ENCODE data around the gene NECTIN4. TPM values are rescaled to one million over a fixed set of nuclear protein-coding genes. Genes with fewer than 3 reads are reported as not detected.

Gene NECTIN4
- total and polyA plus RNA-seq, 10 of the 15 experiments (the other 5 are each of a cell fraction or from before 2014, with no cell fraction given), result 2.8 to 8.7 (median 3.7) TPM

GRCh38 chr1:161068306-161069234 lies 20.8 kb downstream of the NECTIN4 start (continued):
- no peak for TF ChIP-seq ZBTB4 (CRISPR knock-in tag; IDR thresholded peaks at IDR 0.05)
- TF ChIP-seq, protein P1, sequence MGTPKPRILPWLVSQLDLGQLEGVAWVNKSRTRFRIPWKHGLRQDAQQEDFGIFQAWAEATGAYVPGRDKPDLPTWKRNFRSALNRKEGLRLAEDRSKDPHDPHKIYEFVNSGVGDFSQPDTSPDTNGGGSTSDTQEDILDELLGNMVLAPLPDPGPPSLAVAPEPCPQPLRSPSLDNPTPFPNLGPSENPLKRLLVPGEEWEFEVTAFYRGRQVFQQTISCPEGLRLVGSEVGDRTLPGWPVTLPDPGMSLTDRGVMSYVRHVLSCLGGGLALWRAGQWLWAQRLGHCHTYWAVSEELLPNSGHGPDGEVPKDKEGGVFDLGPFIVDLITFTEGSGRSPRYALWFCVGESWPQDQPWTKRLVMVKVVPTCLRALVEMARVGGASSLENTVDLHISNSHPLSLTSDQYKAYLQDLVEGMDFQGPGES (IDR thresholded peaks at IDR 0.05), result no peak; the same call in 1 of the 2 replicates
- no peak for TF ChIP-seq MXI1 (IDR thresholded peaks at IDR 0.05; ENCODE audit: low read depth, low read length)
- TF ChIP-seq E4F1 (IDR thresholded peaks at IDR 0.05; ENCODE audit: borderline replicate concordance, partially characterized antibody), result no peak
- no peak for TF ChIP-seq YBX1 (IDR thresholded peaks at IDR 0.05)
- TF ChIP-seq, protein P2, sequence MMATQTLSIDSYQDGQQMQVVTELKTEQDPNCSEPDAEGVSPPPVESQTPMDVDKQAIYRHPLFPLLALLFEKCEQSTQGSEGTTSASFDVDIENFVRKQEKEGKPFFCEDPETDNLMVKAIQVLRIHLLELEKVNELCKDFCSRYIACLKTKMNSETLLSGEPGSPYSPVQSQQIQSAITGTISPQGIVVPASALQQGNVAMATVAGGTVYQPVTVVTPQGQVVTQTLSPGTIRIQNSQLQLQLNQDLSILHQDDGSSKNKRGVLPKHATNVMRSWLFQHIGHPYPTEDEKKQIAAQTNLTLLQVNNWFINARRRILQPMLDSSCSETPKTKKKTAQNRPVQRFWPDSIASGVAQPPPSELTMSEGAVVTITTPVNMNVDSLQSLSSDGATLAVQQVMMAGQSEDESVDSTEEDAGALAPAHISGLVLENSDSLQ (IDR thresholded peaks at IDR 0.05), result peak; percentile 61
- no peak for TF ChIP-seq CBX3 (IDR thresholded peaks at IDR 0.05; ENCODE audit: borderline replicate concordance, low read depth)
- no peak for TF ChIP-seq SREBF1 (IDR thresholded peaks at IDR 0.05; ENCODE audit: low read length)
- no peak for TF ChIP-seq TCF3 (IDR thresholded peaks at IDR 0.05; ENCODE audit: borderline replicate concordance, insufficient read depth, low read depth, low read length)
- TF ChIP-seq NR2F1 (conservative IDR thresholded peaks at IDR 0.05), result no peak
- TF ChIP-seq TAF1 (IDR thresholded peaks at IDR 0.05; ENCODE audit: borderline replicate concordance, low read depth, low read length), result no peak; the same call in 1 of the 2 replicates
- TF ChIP-seq SMC3 (IDR thresholded peaks at IDR 0.05; ENCODE audit: borderline replicate concordance, low read length), result no peak
- TF ChIP-seq, protein P3, sequence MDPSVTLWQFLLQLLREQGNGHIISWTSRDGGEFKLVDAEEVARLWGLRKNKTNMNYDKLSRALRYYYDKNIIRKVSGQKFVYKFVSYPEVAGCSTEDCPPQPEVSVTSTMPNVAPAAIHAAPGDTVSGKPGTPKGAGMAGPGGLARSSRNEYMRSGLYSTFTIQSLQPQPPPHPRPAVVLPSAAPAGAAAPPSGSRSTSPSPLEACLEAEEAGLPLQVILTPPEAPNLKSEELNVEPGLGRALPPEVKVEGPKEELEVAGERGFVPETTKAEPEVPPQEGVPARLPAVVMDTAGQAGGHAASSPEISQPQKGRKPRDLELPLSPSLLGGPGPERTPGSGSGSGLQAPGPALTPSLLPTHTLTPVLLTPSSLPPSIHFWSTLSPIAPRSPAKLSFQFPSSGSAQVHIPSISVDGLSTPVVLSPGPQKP (IDR thresholded peaks at IDR 0.05; ENCODE audit: low read depth, low read length), result no peak
- TF ChIP-seq HCFC1 (IDR thresholded peaks at IDR 0.05; ENCODE audit: low read length), result no peak
- TF ChIP-seq POU2F2 (IDR thresholded peaks at IDR 0.05; ENCODE audit: borderline replicate concordance, low read depth, low read length), result peak; percentile 44; the same call in 2 of the 3 replicates
- no peak for TF ChIP-seq RELA (IDR thresholded peaks at IDR 0.05; ENCODE audit: borderline replicate concordance, partially characterized antibody)

Measured in GM12878 (cell line).